GM21717 (cell line): Measurements from ENCODE around the gene NEK11.
"Not testable (repeated sequence)": the region's sequence is repeated elsewhere in the genome, so short reads cannot be mapped to it uniquely, and the experiment has no call there.

ENCODE experiments used
- ATAC-seq: cut with Tn5 transposase; IDR thresholded peaks from one replicate; pipeline ENCODE4 v1.9.1; 2021; ENCODE audit warnings: mild to moderate bottlenecking, moderate library complexity; ENCODE audit not compliant: unreplicated experiment

NEK11 gene

DNA sequence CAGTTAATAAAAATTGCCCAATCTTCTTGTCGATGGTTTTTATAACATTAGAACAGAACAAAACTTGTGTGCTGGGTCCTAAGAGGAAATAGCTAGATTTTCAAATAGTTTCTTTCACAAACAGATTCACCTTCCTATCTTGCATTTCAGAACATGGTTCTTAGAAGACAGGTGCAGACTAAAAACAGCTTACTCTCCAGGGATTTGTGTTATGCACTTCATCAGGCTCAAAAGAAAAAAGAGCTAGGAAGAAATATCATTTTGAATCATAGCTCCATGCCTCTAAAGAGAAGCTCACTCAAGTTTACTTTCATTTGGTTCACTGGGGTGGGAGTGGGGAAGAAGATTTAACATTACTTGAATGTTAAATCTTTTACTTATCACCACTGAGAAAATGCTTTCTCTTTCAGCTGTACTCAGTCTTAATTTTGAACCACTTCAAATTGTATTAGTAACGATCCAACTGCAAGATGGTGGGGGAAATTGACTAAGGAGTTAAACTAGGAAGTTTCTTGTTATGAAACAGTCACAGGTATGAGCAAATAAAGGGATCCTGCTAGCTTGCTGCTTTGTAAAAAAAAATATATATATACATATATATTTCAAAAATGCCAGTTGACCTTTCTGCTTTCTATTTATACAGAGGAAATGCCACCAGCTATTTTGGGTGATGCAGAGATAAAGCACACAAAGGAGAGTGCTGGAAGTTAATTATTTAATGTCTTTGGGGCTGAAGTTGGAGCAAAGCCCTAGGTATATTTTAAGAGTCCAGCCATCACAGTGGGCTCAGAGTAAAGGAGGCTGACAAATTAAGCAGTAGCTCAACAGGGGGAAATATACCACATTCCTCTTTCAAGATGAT, 326.6 kb downstream of the NEK11 start:
- ATAC-seq: no peak

GRCh38 chr3:131353986-131354385, 327.3 kb downstream of the NEK11 start:
- no peak for ATAC-seq

DNA sequence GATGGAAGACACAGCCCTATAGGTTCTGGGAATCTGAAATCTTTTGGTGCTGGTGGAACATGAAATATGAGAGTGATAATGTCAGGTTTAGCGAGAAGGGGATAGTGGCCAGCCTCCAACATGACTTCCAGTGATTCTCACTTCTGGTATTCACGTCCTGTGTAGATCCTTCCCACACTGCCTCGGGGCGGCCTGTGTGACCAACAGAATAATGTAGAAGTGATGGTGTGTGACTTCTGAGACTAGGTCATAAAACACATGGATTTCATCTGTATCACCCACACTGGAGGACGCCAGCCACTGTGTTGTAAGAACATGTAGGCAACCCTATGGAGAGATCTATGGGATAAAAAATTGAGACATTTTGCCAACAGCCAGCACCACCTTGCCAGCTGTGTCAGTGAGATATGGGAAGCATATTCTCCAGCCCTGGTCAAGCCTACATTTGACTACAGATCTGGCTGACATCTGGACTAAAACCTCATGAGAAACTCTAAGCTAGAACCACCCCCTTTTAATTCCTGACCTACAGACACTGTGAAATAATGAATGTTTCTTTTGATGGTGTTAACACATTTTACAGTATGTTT, 329.4 kb downstream of the NEK11 start:
- no peak for ATAC-seq

DNA sequence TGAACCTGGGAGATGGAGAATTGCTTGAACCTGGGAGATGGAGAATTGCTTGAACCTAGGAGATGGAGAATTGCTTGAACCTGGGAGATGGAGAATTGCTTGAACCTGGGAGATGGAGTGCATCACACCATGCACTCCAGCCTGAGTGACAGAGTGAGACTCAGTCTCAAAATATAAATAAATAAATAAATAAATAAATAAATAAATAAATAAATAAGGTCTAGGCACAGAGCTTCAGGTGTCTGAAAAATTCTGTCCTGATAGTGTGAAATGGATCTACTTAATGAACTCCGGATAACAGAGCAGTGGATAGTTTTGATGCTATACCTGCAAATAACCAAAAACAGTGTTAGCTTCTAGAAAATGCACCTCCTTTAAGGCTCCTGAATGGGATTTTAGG, 330.6 kb downstream of the NEK11 start:
- ATAC-seq: no peak

GRCh38 chr3:131360191-131360755, 333.6 kb downstream of the NEK11 start:
- ATAC-seq: no peak

DNA sequence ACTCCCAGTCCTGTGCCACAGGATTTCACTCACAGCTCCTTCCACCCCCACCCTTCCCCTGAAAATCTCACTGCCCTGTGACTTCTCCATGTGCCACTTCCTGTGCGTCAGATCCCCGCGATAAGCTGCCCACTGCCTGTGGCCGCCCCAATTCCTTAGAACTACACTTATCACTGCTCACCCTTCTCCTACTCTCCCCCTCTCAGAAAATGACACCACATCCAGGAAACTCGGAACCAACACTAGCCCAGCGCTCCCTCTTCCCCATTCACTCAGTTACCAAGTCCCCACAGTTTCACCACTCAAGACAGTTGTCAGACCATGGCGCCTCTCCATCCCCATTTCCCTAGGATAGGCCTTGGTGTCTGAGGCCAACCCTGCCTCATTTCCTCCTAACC, 334.4 kb downstream of the NEK11 start:
- ATAC-seq: not testable (repeated sequence)

DNA sequence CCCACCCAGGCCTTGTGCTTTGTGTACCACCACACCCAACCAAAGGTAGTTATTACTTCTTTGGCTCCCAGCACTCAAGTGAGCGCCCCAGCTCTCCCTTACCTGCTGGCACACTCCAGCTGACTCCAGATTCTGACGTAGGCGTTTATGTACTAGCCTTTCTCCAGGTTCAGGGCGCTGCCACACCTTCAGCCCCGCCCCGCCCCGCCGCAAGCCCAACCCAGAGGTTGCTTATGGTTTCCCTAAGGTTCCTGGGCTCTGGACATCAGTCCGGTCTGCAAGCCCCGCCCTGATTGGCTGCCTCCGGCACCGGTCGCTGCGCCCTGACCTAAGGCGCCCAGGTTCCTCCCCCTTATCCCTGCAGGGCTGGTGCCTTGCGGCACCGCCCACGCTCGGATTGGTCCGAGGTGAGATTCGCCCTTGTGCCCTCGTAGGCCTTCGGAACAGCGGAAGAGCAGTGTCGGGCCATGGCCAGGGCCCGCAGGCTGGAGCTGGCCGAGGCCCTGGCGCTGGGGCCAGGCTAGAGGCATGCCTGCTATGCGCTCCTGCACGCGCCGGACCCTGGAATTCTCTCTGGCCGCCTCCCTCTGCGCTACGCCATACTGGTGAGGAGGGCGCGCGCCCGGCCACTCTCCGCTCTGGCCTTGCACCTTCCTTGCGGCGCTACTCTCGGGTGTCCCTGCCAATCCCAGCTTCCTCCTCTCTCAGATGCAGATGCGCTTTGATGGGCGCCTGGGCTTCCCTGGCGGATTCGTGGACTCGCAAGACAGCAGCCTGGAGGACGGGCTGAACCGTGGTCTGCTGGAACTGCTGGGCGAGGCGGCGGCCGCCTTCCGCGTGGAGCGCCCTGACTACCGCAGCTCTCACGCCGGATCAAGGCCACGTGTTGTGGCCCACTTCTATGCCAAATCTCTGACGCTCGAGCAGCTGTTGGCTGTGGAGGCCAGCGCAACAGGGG, 335.1 kb downstream of the NEK11 start:
- ATAC-seq: no peak

DNA sequence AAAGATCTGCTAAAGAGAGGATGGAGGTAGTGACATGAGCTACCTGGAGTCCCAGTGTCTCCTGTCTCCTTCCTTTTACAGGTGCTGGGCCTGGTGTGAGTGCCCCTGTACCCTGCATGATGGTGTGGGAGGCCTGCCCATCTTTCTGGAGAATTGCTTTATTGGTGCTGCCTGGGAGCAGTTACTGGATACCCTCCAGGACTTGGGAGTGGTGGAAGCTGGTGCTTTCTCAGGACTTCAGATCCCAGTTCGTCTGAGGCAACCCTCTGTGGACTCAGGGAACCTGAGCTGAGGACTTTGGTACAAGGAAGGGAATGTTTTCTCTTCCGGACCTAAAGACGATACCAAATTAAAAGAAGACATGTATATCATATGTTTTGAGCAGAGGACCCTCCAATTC, 336.6 kb downstream of the NEK11 start:
- no peak for ATAC-seq

- no peak for ATAC-seq
Observed at GRCh38 chr3:131370935-131371687, 344.4 kb downstream of the NEK11 start.

DNA sequence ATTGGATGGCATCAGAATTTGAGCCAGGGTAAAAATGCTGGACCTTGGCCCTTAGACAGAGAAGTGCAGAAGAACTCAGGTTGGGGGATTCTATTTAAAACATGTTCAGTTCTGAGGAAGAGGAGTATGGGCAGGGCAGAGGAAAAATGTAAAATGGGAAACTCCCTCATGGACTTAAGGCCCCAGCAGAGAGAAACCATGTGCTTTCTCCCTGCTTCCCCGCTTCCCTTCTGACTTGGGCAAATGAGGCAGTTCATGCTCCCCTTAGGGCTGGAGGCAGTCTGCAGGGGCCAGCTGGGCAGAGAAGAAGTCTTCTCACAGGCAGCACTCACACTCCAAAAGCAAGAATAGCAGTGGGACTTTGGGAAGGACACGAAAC, 345.0 kb downstream of the NEK11 start:
- ATAC-seq: no peak

- ATAC-seq: no peak
Observed at GRCh38 chr3:131374741-131375140, 348.1 kb downstream of the NEK11 start.

- peak; percentile 9 for ATAC-seq
Observed at GRCh38 chr3:131380821-131381444, 354.3 kb downstream of the NEK11 start.

- peak; percentile 98 for ATAC-seq
Observed at GRCh38 chr3:131381445-131382291, 355.0 kb downstream of the NEK11 start, which contains the start of gene NUDT16. Gene NUDT16 (plus strand): TSS chr3:131381774. CDS start chr3:131381805, 31 bp downstream.

- ATAC-seq: no peak
Observed at GRCh38 chr3:131386429-131387165, 359.9 kb downstream of the NEK11 start.

DNA sequence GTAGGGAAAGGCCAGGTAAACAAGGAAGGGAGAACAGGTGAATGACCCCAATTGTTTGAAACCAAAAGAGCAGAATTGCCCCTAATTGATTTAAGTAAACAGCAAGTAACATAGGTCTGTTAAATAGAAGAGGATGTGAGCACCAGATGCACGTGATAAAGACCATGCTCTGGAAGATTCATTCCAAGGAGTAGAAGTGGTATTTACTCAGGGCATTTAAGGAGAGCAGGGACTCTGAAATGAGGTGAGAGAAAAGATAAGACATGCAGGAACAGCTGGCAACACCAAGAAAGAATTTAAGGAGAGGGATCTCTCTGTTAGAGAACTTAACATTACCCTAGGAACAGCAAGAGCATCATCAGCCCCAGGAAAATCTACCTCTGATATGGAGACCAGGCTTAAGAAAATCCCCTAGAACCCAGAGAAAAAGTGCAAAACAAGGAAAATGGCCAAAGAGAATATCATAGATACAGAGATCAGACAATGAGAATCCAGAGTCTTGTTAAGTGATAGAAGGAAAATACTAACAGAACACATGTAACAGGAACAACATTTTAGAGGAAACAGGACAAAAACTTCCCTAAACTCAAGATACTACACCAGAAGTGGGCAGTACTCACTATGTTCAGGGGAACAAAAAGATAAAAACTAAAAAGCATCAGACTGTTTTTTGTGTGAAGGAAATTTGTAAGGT, 361.3 kb downstream of the NEK11 start:
- no peak for ATAC-seq

- no peak for ATAC-seq
Observed at GRCh38 chr3:131388490-131388799, 361.8 kb downstream of the NEK11 start.

DNA sequence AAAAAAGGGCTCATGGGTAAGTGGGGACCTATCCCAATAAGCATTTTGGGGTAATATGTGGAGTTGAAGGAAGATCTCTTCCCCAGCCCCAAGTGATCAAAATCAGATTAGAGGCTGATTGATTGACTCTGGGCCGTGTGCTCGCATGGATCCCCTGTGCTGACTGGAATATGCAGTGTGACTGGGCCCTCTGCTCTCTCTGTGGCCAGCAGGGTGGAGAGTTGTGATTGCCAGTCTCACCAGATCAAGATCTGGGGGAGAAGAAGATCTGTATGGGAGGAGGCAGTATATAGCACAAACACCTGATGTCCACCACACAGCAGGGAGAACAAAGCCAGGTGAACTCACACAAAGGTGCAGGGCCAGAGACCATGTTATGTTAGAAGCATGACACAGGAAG, 363.7 kb downstream of the NEK11 start:
- no peak for ATAC-seq

- ATAC-seq: no peak
Observed at GRCh38 chr3:131393051-131393450, 366.4 kb downstream of the NEK11 start.
